Mesodermal cell (in vitro differentiated cells): ENCODE measurements around the gene PGA3. TPM values are rescaled to one million over a fixed set of nuclear protein-coding genes. Genes with fewer than 3 reads are reported as not detected.
A peak's percentile ranks its signal among the peaks of the same experiment; 100 is the strongest.
"Not testable (repeated sequence)": the region's sequence is repeated elsewhere in the genome, so short reads cannot be mapped to it uniquely, and the experiment has no call there.

Experiments used
- H3K27ac ChIP-seq: 2 replicates; pipeline ENCODE4 v1.7.0; 2013; ENCODE audit warnings: mild to moderate bottlenecking, low read depth, low read length, moderate library complexity; ENCODE audit not compliant: severe bottlenecking
- H3K36me3 ChIP-seq: 2 replicates; pipeline ENCODE4 v1.7.1; 2013; ENCODE audit warnings: mild to moderate bottlenecking, low read length, moderate library complexity; ENCODE audit not compliant: control insufficient read depth, insufficient read depth
- H3K4me1 ChIP-seq: one replicate; pipeline ENCODE4 v1.7.1; 2013; ENCODE audit warnings: mild to moderate bottlenecking, low read length; ENCODE audit not compliant: insufficient read depth, control insufficient read depth, poor library complexity, severe bottlenecking
- H3K4me3 ChIP-seq: 2 replicates; pipeline ENCODE4 v1.7.0; 2013; ENCODE audit warnings: low read length, control low read depth, mild to moderate bottlenecking; ENCODE audit not compliant: insufficient read depth, poor library complexity, severe bottlenecking; ENCODE audit errors: extremely low read depth
- H3K9me3 ChIP-seq: 2 replicates; pipeline ENCODE4 v1.7.1; 2013; ENCODE audit warnings: mild to moderate bottlenecking, low read length, moderate library complexity; ENCODE audit not compliant: control insufficient read depth
- WGBS, 2 experiments: methylation state at CpG; one replicate each; pipeline ENCODE4 v1.1.5; 2013; ENCODE audit warnings: missing lambda C conversion rate in 2 of 2; ENCODE audit not compliant: insufficient coverage in 2 of 2; 5-methylcytosine and 5-hydroxymethylcytosine counted together
- polyA plus RNA-seq, 2 experiments: library from polyadenylated mRNA; stranded (reverse); fragments of 50-300 nt; gene quantifications; one replicate each; pipeline ENCODE4 v1.2.3, GENCODE V29; 2013

PGA3 gene
- not detected for polyA plus RNA-seq (2013, experiment 1 of 2)
- polyA plus RNA-seq (2013, experiment 2 of 2), result not detected

DNA sequence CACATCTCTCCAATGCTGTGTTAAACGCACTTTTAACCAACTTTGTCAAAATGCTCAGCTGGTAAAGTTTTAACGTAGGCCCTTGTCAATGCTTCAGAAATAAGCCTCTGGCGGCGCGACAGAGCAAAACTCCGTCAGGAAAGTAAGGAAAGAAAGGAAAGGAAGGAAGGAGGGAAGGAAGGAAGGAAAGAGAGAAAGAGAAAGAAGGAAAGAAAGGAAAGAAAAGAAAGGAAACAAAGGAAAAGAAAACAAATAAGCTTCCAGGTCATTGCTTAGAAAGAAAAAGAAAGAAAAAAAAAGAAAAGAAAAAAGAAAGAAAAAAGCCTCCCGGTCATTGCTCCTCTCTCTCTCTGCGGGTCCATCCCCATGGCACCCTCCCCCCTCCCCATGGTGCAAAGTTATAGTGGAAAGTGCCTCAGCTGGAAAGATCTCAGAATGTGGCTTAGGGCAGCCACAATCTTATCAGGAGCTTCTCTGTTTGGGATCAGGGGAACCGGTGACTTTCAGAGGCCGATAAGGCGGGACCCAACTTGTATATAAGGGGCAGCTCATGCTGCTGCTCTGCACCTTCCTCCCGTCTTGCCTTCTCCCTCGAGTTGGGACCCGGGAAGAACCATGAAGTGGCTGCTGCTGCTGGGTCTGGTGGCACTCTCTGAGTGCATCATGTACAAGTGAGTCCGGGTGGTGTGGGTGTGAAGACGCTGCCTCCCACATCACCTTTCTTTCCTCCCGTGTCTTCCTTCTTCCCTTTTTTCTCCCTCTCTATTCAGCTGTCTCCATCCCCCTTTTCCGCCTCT is at the start of gene PGA3:
Gene PGA3 (plus strand): TSS at position 566 of the 797 bp plus-strand sequence. CDS start 50 bp downstream, at position 616.
- H3K27ac ChIP-seq, H3K9me3 ChIP-seq, H3K4me1 ChIP-seq, H3K36me3 ChIP-seq, H3K4me3 ChIP-seq: not testable (repeated sequence)
- 77 to 85% methylated on average over 3 to 9 of the region's 18 CpGs for WGBS, 2 experiments

DNA sequence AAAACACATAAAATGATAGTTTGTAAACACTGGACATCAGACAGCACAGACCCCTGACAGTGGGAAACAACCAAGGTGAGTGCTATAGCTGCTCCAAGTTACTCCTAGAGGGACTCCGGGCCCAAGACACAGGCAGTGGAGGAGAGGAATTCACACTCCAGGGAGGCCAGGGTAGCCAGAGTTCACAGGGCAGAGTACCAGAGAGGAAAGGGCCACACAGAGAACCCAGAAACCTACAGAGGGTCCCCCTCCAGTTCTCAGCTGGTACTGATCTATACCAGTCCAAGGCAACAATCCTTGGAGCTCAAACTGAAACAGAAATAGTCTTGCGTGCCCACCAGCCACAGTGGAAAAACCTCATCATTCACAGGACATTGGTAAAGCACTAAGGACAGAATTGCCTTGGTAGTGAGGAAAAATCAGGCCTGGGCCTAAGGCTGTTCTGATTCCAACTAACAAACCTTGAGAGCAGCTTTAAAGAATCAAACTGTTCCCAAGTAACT is 49.7 kb upstream of the PGA3 start:
- peaks cover 32% of the 10 kb centered on the region for H3K36me3 ChIP-seq
- H3K27ac ChIP-seq, result peak overlapping the region; percentile 96
- peaks cover 50% of the 10 kb centered on the region for H3K4me1 ChIP-seq
- H3K9me3 ChIP-seq, result peaks cover 17% of the 10 kb centered on the region
- WGBS, 2 experiments, result 65 to 82% methylated on average over 1 to 2 of the region's 2 CpGs
- H3K4me3 ChIP-seq, result no peak overlapping the region

DNA sequence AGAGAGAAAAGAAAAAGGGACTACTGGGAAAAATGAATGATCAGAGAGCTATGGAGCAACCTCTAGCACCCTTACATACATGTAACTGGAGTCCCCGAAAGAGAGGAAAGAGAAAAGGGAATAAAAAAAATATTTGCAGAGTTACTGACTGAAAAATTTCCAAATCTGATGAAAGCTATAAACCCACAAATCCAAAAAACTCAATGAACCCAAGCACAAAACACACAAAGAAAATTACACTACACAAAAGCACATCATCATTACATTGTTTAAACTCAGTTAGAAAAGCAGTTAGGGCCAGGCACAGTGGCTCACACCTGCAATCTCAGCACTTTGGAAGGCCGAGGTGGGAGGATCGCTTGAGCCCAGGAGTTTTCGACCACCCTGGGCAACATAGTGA is 48.8 kb upstream of the PGA3 start:
- 100% methylated on average over 3 of the region's 4 CpGs for WGBS, 2 experiments
- H3K4me1 ChIP-seq, result peaks cover 41% of the 10 kb centered on the region
- no peak overlapping the region for H3K4me3 ChIP-seq
- H3K27ac ChIP-seq, result peak overlapping the region; percentile 96
- peaks cover 17% of the 10 kb centered on the region for H3K9me3 ChIP-seq
- peaks cover 32% of the 10 kb centered on the region for H3K36me3 ChIP-seq

DNA sequence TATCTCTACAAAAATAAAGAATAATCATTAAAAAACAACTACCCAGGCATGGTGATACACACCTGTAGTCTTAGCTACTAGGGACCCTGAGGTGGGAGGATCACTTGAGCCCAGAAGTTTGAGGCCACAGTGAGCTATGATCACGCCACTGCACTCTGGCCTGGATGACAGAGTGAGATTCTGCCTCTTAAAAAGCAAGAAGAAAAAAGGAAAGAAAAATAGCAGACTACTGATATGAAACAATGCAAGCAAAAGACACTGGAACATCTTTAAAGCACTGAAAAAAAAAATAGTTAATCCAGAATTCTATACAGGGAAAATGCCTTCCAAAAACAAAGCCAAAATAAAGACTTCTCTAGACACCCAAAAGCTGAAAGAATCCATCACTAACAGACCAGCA is 48.0 kb upstream of the PGA3 start:
- WGBS, 2 experiments, result 90 to 100% methylated on average over 1 of the region's 1 CpG
- Histone ChIP-seq H3K9me3 (peaks cover 17% of the 10 kb centered on the region), H3K27ac (no peak overlapping the region), H3K4me1 (peaks cover 35% of the 10 kb centered on the region), H3K36me3 (peaks cover 32% of the 10 kb centered on the region), H3K4me3 (no peak overlapping the region)

DNA sequence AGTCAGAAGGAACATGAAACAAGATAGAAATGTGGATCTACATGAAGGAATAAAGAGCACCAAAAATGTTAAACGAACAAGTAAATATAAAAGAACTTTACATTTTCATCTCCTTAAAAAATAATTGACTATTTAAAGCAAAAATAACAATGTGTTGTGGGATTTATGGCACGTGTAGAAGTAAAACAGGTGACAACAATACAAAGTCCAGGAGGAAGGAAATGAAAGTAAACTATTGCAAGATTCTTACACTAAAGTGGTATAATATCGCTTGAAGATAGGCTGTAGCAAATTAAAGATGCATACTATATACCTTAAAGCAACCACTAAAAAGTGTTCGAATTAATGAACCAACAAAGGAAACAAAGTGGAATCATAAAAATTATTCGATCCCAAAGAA is 47.6 kb upstream of the PGA3 start:
- Histone ChIP-seq H3K9me3 (peaks cover 17% of the 10 kb centered on the region), H3K4me3 (no peak overlapping the region), H3K4me1 (peaks cover 31% of the 10 kb centered on the region), H3K36me3 (peaks cover 32% of the 10 kb centered on the region), H3K27ac (no peak overlapping the region)
- no CpG with 5 or more reads among the region's 5 CpGs for WGBS, 2 experiments

DNA sequence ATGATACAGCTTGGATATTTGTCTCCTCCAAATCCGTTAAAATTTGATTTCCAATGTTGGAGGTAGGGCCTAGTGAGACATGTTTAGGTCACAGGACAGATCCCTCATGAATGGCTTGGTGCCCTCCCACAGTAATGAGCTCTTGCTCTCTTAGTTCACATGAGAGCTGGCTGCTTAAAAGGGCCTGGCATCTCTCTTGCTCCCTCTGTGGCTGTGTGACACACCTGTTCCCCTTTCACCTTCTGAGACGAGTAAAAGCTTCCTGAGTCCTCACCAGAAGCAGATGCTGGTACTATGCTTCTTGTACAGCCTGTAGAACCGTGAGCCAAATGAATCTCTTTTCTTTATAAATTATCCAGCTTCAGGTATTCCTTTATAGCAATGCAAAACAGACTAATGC is 45.6 kb upstream of the PGA3 start:
- no peak overlapping the region for H3K4me3 ChIP-seq
- peaks cover 17% of the 10 kb centered on the region for H3K9me3 ChIP-seq
- peaks cover 32% of the 10 kb centered on the region for H3K36me3 ChIP-seq
- peaks cover 14% of the 10 kb centered on the region for H3K4me1 ChIP-seq
- 94 to 100% methylated on average over 3 of the region's 3 CpGs for WGBS, 2 experiments
- no peak overlapping the region for H3K27ac ChIP-seq

DNA sequence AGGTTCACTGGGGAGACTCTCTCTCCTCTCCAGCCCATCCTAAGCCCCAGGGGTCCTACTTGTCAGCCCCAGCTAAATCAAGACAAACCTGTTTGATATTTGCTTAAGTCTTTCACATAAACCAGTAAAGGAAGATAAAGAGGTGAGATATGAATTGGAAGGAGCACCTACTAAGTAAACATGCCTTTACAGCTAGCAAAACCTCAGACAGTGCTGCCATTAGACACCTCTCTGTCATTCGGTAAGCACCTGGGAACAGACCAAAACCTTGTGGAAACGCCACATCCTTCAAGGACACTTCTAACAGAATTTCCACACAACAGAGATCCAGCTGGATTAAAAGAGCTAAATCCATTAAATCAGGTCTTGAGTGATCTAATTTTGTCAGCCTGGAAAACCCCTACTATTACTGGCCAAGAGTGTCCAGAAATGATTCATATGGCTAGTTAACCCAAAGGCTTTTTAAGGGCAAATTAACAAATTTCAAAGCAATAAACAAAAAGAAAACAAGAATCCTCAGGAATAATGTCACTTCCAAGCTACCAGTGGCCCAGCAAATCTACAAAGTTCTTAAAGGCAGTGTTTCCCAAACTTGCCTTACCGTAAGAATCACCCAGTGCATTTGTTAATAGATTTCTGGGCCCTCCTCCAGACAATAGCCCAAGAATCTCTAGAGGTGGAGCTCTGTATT is 44.5 kb upstream of the PGA3 start:
- Histone ChIP-seq H3K9me3 (peaks cover 17% of the 10 kb centered on the region), H3K4me3 (no peak overlapping the region), H3K27ac (no peak overlapping the region), H3K36me3 (peaks cover 32% of the 10 kb centered on the region), H3K4me1 (peaks cover 5% of the 10 kb centered on the region)
- 72 to 100% methylated on average over 2 to 3 of the region's 3 CpGs for WGBS, 2 experiments

DNA sequence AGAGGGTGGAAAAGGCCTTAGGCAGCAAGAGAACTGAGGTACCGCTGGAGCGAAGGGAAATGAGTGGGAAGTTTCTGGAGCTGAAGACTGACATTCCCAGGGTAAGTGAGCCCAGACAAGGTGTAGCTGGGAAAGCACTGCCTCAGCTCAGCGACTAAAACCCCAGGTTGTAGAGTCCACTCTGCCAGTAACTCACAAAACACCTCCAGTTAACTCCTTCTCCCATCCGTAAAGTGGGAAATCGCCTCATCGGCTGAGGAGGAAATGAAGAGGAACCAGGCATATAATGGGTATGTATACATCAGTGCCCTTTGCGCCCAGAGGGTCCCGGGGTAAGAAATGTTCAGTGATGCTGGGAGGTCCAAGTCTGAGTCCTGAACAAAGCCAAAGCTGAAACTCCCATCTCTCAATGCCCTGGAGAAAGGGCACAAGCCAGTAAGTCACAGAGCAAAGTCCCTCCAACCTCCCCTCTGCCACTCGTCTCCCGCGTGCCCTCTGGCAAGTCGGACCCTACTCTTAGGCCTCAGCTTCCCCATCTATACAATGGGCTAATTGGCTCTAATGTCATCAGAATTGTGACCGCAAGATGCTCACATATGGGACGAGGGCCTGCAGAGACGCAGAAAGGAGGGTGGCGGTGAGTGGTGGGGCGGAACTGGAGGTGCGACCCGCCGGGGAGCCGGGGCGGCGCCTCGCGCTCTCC is 42.7 kb upstream of the PGA3 start:
- H3K4me1 ChIP-seq, result peaks cover 15% of the 10 kb centered on the region
- peak overlapping the region; percentile 68 for H3K4me3 ChIP-seq
- peaks cover 22% of the 10 kb centered on the region for H3K36me3 ChIP-seq
- peaks cover 6% of the 10 kb centered on the region for H3K9me3 ChIP-seq
- 13 to 75% methylated on average over 5 to 14 of the region's 25 CpGs for WGBS, 2 experiments
- peak overlapping the region; percentile 93 for H3K27ac ChIP-seq

DNA sequence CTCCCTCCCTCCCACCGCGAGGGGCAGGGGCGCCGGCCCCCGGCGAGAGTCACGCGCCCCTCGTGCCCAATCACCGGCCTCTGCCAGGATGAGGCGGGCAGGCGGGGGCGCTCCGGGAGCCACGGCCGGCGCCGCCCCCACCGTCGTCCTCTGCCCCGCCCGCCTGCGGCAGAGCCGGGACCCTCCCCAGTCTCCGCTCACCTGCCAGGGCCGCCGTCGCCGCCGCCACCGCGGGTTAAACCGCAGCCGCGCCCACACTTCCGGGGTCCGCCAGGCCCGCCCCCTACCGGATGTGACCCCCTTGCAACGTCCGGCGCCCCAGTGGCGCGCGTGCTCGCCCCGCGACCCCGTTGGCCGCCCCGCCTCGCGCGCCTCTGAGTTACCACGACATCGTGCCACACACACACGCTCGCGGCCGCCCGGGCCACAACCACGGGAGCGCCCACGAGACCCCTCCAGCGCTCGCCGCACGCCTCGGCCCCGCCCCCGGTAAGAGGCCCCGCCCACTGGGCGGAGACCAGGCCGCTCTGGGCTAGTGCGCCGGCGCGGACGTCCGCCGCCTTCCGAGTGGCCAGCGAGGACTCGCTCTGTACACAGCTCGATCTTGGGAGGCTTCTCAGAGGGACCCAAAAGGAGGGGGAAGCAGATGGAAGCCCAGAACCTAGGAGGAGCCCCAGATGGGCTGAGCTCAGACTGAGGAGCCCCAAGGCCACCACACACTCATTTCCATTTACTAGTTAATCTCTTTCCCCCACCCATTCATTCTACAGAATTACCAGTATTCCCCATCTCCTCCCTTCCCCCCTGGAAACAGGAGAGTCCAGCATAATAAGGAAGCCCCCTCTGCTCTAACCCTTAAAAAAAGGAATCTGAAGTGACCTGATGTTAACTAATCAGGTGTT is 41.9 kb upstream of the PGA3 start, which contains the start of gene VPS37C:
Gene VPS37C (minus strand): TSS at position 237 of the 902 bp plus-strand sequence. CDS start 22,597 bp downstream, outside the sequence.
- Histone ChIP-seq H3K27ac (peak within 1 kb of the TSS; percentile 93), H3K4me1 (peaks cover 15% of the 10 kb centered on the region), H3K9me3 (no peaks in the 10 kb centered on the region), H3K36me3 (peaks cover 19% of the 10 kb centered on the region), H3K4me3 (peak within 1 kb of the TSS; percentile 68)
- WGBS, 2 experiments, result 0 to 1% methylated on average over 53 to 71 of the region's 85 CpGs
